D721Med (cell line): Measurements from ENCODE around the gene GTF2F2.

Source experiments
- DNase-seq: peaks from one replicate; pipeline ENCODE4 v3.0.0; 2011; ENCODE audit warnings: low spot score; ENCODE audit not compliant: insufficient read length
- FAIRE-seq: peaks from 2 replicates; lab custom pipeline; 2011; peaks lifted over from hg19 to GRCh38; lab: Jason Lieb, UNC
- TF ChIP-seq, protein P1 (sequence below): IDR thresholded peaks from 2 replicates; pipeline ENCODE4 v1.5.1; 2012; ENCODE audit warnings: mild to moderate bottlenecking, control low read depth; ENCODE audit not compliant: insufficient read depth; ENCODE audit errors: missing control alignments

Gene GTF2F2

GRCh38 chr13:45332036-45332830 is 211.9 kb downstream of the GTF2F2 start:
- FAIRE-seq: no peak
- DNase-seq: no peak
- TF ChIP-seq, protein P1, sequence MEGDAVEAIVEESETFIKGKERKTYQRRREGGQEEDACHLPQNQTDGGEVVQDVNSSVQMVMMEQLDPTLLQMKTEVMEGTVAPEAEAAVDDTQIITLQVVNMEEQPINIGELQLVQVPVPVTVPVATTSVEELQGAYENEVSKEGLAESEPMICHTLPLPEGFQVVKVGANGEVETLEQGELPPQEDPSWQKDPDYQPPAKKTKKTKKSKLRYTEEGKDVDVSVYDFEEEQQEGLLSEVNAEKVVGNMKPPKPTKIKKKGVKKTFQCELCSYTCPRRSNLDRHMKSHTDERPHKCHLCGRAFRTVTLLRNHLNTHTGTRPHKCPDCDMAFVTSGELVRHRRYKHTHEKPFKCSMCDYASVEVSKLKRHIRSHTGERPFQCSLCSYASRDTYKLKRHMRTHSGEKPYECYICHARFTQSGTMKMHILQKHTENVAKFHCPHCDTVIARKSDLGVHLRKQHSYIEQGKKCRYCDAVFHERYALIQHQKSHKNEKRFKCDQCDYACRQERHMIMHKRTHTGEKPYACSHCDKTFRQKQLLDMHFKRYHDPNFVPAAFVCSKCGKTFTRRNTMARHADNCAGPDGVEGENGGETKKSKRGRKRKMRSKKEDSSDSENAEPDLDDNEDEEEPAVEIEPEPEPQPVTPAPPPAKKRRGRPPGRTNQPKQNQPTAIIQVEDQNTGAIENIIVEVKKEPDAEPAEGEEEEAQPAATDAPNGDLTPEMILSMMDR: no peak

DNA sequence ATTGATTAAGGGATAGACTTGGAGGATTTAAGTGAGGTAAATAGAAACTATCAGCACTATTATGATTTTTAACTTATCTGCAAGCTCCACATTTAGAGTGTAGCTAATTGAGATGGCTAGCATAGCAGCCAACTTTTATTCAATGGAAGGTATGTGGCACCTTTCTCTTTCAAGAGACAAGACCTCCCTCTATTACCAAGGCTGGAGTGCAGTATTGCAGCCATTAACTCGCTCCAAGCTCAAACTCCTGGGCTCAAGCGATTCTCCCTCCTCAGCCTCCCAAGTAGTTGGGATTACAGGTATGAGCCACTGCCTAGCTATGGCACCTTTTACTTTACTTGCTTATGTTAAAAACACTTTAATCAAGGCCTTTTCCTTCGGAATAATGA is 212.5 kb downstream of the GTF2F2 start:
- TF ChIP-seq, protein P1: no peak
- DNase-seq (no peak), FAIRE-seq (no peak)

GRCh38 chr13:45333251-45333976 is 213.1 kb downstream of the GTF2F2 start:
- TF ChIP-seq, protein P1: no peak
- DNase-seq (no peak), FAIRE-seq (no peak)
